ENCODE data around the gene PI4KA.

PI4KA gene

DNA sequence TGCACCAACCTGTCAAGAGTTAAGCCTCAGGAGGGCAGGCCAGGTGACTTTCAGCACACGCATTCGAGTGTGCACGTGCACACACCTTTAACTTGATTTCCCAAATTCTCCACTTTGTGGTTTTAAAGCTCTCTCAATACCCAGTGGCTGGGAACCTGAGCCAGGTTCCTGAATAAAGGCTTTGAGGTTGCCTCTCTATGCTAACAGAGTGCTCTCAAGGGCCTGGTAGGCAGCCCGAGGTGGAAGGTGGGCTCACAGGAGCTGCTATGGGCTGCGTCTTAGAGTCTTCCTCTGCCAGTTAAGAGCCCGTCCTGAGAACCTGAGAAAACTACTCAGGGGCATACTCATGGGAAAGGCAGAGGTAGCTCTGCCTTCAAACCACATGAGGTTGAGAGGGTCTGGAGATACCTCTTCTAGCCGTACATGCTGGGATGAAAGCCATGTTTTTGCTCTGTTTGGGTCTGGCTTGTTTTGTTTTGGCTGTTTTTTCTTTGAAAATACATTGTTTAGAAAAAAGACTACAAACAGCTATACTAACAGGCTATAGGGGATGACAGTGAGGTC lies 96.3 kb downstream of the PI4KA start:
- TF ChIP-seq FOXM1 (IDR thresholded peaks at IDR 0.05; ENCODE audit: borderline replicate concordance, low read depth) (no peak), ZBTB7A (IDR thresholded peaks at IDR 0.05; ENCODE audit: low read depth) (no peak), YY1 (IDR thresholded peaks at IDR 0.05; ENCODE audit: low read depth) (no peak), TEAD4 (IDR thresholded peaks at IDR 0.05) (no peak), NFIC (IDR thresholded peaks at IDR 0.05) (no peak), TAF1 (IDR thresholded peaks at IDR 0.05; ENCODE audit: low read depth) (no peak)
- TF ChIP-seq, protein P1, sequence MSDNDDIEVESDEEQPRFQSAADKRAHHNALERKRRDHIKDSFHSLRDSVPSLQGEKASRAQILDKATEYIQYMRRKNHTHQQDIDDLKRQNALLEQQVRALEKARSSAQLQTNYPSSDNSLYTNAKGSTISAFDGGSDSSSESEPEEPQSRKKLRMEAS (IDR thresholded peaks at IDR 0.05) = no peak
- TF ChIP-seq, protein P2, sequence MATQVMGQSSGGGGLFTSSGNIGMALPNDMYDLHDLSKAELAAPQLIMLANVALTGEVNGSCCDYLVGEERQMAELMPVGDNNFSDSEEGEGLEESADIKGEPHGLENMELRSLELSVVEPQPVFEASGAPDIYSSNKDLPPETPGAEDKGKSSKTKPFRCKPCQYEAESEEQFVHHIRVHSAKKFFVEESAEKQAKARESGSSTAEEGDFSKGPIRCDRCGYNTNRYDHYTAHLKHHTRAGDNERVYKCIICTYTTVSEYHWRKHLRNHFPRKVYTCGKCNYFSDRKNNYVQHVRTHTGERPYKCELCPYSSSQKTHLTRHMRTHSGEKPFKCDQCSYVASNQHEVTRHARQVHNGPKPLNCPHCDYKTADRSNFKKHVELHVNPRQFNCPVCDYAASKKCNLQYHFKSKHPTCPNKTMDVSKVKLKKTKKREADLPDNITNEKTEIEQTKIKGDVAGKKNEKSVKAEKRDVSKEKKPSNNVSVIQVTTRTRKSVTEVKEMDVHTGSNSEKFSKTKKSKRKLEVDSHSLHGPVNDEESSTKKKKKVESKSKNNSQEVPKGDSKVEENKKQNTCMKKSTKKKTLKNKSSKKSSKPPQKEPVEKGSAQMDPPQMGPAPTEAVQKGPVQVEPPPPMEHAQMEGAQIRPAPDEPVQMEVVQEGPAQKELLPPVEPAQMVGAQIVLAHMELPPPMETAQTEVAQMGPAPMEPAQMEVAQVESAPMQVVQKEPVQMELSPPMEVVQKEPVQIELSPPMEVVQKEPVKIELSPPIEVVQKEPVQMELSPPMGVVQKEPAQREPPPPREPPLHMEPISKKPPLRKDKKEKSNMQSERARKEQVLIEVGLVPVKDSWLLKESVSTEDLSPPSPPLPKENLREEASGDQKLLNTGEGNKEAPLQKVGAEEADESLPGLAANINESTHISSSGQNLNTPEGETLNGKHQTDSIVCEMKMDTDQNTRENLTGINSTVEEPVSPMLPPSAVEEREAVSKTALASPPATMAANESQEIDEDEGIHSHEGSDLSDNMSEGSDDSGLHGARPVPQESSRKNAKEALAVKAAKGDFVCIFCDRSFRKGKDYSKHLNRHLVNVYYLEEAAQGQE (IDR thresholded peaks at IDR 0.05; ENCODE audit: low read depth) = no peak

DNA sequence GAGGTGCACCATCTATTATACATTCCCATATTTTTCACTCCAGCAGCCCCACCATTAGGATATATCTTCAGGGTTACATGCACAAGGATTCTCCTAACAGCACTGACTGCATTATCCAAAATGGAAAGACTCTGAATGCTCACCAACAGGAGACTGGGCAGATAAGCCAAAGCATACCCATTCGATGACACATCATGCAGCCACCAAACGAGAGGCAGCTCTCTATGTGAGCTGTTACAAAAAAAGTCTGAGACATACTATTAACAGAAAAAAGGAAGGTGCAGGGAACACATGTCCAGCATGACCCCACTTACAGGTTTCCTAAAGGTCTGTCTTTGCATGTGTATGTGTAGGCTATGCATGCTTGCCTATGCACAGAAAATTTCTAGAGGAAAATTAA lies 97.1 kb downstream of the PI4KA start:
- TF ChIP-seq, protein P2 (IDR thresholded peaks at IDR 0.05; ENCODE audit: low read depth) = no peak
- TF ChIP-seq FOXM1 (IDR thresholded peaks at IDR 0.05; ENCODE audit: borderline replicate concordance, low read depth) (no peak), CEBPB (IDR thresholded peaks at IDR 0.05) (no peak), TAF1 (IDR thresholded peaks at IDR 0.05; ENCODE audit: low read depth) (no peak), RAD21 (IDR thresholded peaks at IDR 0.05; ENCODE audit: low read depth) (no peak), NFIC (IDR thresholded peaks at IDR 0.05) (no peak), EP300 (IDR thresholded peaks at IDR 0.05; ENCODE audit: borderline replicate concordance) (no peak), TCF12 (IDR thresholded peaks at IDR 0.05; ENCODE audit: low read depth) (no peak)
- TF ChIP-seq, protein P3, sequence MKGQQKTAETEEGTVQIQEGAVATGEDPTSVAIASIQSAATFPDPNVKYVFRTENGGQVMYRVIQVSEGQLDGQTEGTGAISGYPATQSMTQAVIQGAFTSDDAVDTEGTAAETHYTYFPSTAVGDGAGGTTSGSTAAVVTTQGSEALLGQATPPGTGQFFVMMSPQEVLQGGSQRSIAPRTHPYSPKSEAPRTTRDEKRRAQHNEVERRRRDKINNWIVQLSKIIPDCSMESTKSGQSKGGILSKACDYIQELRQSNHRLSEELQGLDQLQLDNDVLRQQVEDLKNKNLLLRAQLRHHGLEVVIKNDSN (IDR thresholded peaks at IDR 0.05) = no peak

DNA sequence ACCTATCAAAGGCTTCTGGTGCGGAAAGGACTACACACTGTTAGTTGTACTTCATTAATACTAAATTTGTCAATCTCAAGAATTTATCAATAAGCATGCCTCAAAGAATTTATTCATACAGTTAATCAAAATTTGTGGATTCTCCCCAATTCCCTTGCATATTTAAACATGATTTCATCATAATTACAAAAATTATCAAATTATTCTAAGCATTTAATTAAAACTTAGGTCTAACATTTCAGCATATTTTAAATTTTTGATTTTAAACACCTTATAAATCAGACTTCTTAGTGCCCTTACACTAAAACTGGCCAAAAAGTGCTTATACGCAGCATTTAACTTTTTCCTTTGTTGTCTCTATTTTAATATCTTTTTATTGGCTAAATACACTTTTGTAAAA lies 98.5 kb downstream of the PI4KA start:
- TF ChIP-seq, protein P3 (IDR thresholded peaks at IDR 0.05) = no peak
- no peak for TF ChIP-seq YY1 (IDR thresholded peaks at IDR 0.05; ENCODE audit: low read depth)
- TF ChIP-seq ZBTB7A (IDR thresholded peaks at IDR 0.05; ENCODE audit: low read depth) = no peak
- no peak for TF ChIP-seq EGR1 (IDR thresholded peaks at IDR 0.05)
- TF ChIP-seq CEBPB (IDR thresholded peaks at IDR 0.05) = no peak
- no peak for TF ChIP-seq NFIC (IDR thresholded peaks at IDR 0.05)
- TF ChIP-seq, protein P2 (IDR thresholded peaks at IDR 0.05; ENCODE audit: low read depth) = no peak
- no peak for TF ChIP-seq TAF1 (IDR thresholded peaks at IDR 0.05; ENCODE audit: low read depth)
- no peak for TF ChIP-seq EP300 (IDR thresholded peaks at IDR 0.05; ENCODE audit: borderline replicate concordance)
- no peak for TF ChIP-seq CREB1 (IDR thresholded peaks at IDR 0.05; ENCODE audit: low read depth)
- no peak for TF ChIP-seq TEAD4 (IDR thresholded peaks at IDR 0.05)
- TF ChIP-seq RAD21 (IDR thresholded peaks at IDR 0.05; ENCODE audit: low read depth) = no peak
- TF ChIP-seq, protein P1 (IDR thresholded peaks at IDR 0.05) = no peak
- TF ChIP-seq TCF12 (IDR thresholded peaks at IDR 0.05; ENCODE audit: low read depth) = no peak
- no peak for TF ChIP-seq FOXM1 (IDR thresholded peaks at IDR 0.05; ENCODE audit: borderline replicate concordance, low read depth)

DNA sequence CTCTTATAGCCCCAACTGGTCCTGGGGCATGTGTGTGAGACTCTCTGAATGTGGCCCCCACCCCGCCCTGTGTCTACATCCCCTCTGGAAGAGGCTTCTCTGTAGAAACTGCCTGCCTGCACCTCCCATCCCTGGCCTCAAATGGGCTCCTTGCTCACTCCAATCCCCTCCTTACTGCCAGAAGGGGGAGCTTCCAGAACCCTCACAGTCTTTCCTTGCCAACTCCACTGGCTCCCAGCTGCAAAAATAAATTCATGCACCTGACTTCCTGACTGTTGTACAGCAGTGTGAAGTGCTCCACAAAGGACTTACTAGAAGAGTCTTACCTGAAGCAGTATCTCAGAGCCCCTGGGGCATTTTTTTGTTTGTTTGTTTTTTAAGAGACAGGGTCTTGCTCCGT lies 99.9 kb downstream of the PI4KA start:
- no peak for TF ChIP-seq TAF1 (IDR thresholded peaks at IDR 0.05; ENCODE audit: low read depth)
- TF ChIP-seq, protein P3 (IDR thresholded peaks at IDR 0.05) = no peak
- TF ChIP-seq ZBTB7A (IDR thresholded peaks at IDR 0.05; ENCODE audit: low read depth) = no peak
- no peak for TF ChIP-seq YY1 (IDR thresholded peaks at IDR 0.05; ENCODE audit: low read depth)
- TF ChIP-seq CEBPB (IDR thresholded peaks at IDR 0.05) = no peak
- TF ChIP-seq TCF12 (IDR thresholded peaks at IDR 0.05; ENCODE audit: low read depth) = no peak
- TF ChIP-seq, protein P1 (IDR thresholded peaks at IDR 0.05) = no peak
- TF ChIP-seq FOXM1 (IDR thresholded peaks at IDR 0.05; ENCODE audit: borderline replicate concordance, low read depth) = no peak
- no peak for TF ChIP-seq NFIC (IDR thresholded peaks at IDR 0.05)
- TF ChIP-seq, protein P2 (IDR thresholded peaks at IDR 0.05; ENCODE audit: low read depth) = no peak
- TF ChIP-seq EP300 (IDR thresholded peaks at IDR 0.05; ENCODE audit: borderline replicate concordance) = no peak
